Uterus (tissue), 4 donors: ENCODE measurements around the gene ZYX. TPM values are rescaled to one million over a fixed set of nuclear protein-coding genes. Genes with fewer than 3 reads are reported as not detected.

Experiments
- DNase-seq, 2 donors: peaks; one replicate each; pipeline ENCODE4 v3.0.0-alpha.2; 2019 to 2020
- H3K27ac ChIP-seq, 2 donors: fragments of 200-600 bp; sonication (generic); 1 replicate in 1 of 2; 2 replicates in 1 of 2; pipeline ENCODE4 v1.5.1; 2016 to 2018
- H3K27me3 ChIP-seq, 2 donors: fragments of 200-600 bp; sonication (generic); one replicate each; pipeline ENCODE4 v1.5.1; 2018 to 2019; ENCODE audit warnings: control low read depth in 1 of 2
- H3K36me3 ChIP-seq, 2 donors: fragments of 200-600 bp; sonication (generic); one replicate each; pipeline ENCODE4 v1.5.1; 2019; ENCODE audit warnings: control low read depth in 1 of 2
- H3K4me1 ChIP-seq, 2 donors: fragments of 200-600 bp; sonication (generic); one replicate each; pipeline ENCODE4 v1.5.1; 2018 to 2019; ENCODE audit warnings: control low read depth in 1 of 2
- H3K4me3 ChIP-seq, 2 donors: fragments of 200-600 bp; sonication (generic); 1 replicate in 1 of 2; 2 replicates in 1 of 2; pipeline ENCODE4 v1.5.1; 2018 to 2019; ENCODE audit warnings: mild to moderate bottlenecking in 1 of 2
- H3K9me3 ChIP-seq, 2 donors: fragments of 200-600 bp; sonication (generic); one replicate each; pipeline ENCODE4 v1.5.1; 2019; ENCODE audit warnings: control low read depth in 1 of 2
- POLR2A ChIP-seq, 2 donors: fragments of 450-650 bp; IDR thresholded peaks; one replicate each; pipeline ENCODE4 v1.6.1; 2016; ENCODE audit warnings: antibody characterized with exemption in 2 of 2, mild to moderate bottlenecking in 1 of 2, moderate library complexity in 1 of 2
- intact Hi-C: fragments of 100-400 bp; cut with DNase I; formaldehyde crosslinking; loops from one replicate; pipeline ENCODE4 v1.15.1; 2023; ENCODE audit warnings: low total_unique reads
- total RNA-seq, 4 donors: library from RNA; depleted of rRNA in 3 of 4; stranded (reverse); fragments of >200 nt in 3 of 4; gene quantifications; one replicate each; pipeline versions ENCODE4 v1.1.0 to v1.2.4, GENCODE V29; 2014 to 2023
- TF ChIP-seq, protein P1 (sequence below), 4 experiments: fragments of 200-600 bp in 2 of 4; fragments of 450-650 bp in 2 of 4; sonication (generic) in 2 of 4; IDR thresholded peaks; one replicate each; pipeline ENCODE4 v1.5.1; 2016 to 2019; ENCODE audit warnings: antibody characterized with exemption in 4 of 4, mild to moderate bottlenecking in 2 of 4, moderate library complexity in 1 of 4
- donor health status: DM: yes; HTN: yes; CAD: no.

ZYX gene
- total RNA-seq, 4 donors from 2014 or later, result 46.0 to 494 (median 95.9) TPM

DNA sequence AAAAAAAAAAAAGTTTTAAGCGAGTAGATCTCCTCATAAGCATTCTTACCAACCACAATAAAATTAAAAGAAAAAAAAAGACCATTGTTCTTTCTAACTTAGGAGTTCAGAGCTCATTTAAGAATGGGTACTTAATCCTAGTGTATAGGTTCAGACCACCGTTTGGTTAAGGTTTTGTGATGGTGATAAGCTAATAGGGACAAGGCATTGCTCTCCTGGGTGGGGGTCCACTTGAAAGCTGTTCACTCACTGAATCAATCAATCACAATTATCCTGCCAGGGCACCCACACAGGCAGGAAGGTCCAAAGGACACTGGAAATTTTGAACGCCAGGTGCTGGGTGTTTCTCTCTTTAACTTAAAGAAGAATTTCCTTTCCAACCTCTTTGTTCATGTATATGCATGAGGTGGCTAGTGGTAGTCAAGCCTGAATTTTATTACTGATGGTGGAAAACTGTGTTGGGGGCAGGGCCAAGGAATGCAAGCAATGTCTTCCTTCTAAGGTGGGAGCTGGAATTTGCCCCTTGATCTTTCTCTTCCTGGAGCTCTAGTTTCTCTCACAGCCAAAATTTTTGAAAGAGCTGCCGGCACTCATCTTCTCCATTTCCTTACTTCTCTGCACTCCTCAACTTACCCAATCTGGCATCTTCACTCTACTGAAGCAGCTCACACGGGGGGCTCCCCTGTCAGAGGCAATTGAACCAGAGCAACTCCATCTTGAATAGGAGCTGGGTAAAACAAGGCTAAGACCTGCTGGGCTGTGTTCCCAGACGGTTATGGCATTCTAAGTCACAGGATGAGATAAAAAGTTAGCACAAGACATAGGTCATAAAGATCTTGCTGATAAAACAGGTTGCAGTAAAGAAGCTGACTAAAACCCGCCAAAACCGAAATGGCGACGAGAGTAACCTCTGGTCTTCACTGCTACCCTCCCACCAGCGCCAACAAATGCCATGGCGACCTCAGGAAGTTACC, 11.2 kb upstream of the ZYX start:
- Histone ChIP-seq H3K27ac (no peak overlapping the region), H3K27me3 (no peaks in the 10 kb centered on the region), H3K36me3 (no peaks in the 10 kb centered on the region), H3K9me3 (no peaks in the 10 kb centered on the region), H3K4me1 (no peaks in the 10 kb centered on the region), H3K4me3 (no peak overlapping the region)
- DNase-seq, result no peak
- intact Hi-C loops, result no loop called here
- TF ChIP-seq, protein P1, sequence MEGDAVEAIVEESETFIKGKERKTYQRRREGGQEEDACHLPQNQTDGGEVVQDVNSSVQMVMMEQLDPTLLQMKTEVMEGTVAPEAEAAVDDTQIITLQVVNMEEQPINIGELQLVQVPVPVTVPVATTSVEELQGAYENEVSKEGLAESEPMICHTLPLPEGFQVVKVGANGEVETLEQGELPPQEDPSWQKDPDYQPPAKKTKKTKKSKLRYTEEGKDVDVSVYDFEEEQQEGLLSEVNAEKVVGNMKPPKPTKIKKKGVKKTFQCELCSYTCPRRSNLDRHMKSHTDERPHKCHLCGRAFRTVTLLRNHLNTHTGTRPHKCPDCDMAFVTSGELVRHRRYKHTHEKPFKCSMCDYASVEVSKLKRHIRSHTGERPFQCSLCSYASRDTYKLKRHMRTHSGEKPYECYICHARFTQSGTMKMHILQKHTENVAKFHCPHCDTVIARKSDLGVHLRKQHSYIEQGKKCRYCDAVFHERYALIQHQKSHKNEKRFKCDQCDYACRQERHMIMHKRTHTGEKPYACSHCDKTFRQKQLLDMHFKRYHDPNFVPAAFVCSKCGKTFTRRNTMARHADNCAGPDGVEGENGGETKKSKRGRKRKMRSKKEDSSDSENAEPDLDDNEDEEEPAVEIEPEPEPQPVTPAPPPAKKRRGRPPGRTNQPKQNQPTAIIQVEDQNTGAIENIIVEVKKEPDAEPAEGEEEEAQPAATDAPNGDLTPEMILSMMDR (IDR thresholded peaks at IDR 0.05), result no peak
- no peak for TF ChIP-seq POLR2A (IDR thresholded peaks at IDR 0.05)

DNA sequence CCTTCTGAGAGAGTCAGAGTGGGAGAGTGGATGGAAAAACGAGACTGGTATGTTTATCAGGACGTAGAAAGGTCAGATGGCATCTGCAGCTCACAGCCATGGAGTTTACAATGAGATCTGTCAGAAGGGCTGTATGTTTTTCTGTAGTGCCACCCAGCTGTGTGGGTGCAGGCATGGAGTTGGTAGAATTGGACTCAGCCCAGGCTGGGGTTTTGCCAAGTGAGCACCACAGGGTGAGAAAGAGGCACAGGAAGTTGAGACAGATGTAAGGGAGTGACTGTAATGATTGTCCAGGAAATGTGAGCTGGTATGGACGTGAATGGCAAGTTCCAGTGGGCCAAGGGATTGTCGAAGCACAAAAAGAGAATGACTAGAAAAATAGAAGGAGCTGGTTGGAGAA, 9.1 kb upstream of the ZYX start:
- Histone ChIP-seq H3K27ac (no peak overlapping the region), H3K27me3 (no peaks in the 10 kb centered on the region), H3K4me1 (no peaks in the 10 kb centered on the region), H3K36me3 (no peaks in the 10 kb centered on the region), H3K9me3 (no peaks in the 10 kb centered on the region), H3K4me3 (no peak overlapping the region)
- no peak for DNase-seq
- intact Hi-C loops, result no loop called here
- TF ChIP-seq, protein P1 (IDR thresholded peaks at IDR 0.05), result no peak
- TF ChIP-seq POLR2A (IDR thresholded peaks at IDR 0.05), result no peak

DNA sequence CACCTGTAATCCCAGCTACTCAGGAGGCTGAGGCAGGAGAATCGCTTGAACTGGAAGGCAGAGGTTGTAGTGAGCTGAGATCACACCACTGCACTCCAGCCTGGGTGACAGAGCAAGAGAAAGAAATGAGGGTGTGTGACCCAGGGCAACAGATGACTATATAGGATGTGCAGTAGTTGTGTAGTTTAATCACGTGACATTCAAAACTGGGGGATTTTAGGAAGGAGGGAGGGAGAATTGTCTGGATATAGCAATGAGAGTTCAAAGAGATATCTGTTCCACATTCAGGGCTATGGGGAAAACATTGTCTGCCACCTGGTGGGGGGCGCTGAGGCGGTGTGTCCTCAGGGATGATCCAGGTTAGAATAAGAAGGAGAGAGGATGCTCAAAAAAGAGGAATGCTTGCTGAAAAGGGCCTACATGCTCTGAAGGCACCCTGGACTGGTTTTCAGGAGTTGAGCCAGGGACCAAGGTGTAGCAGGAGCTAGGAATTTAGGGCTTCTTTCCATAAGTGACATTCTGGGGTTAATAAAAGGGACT, 7.8 kb upstream of the ZYX start:
- H3K9me3 ChIP-seq, result no peaks in the 10 kb centered on the region
- no peak overlapping the region for H3K4me3 ChIP-seq
- no peaks in the 10 kb centered on the region for H3K27me3 ChIP-seq
- intact Hi-C loops, result no loop called here
- H3K27ac ChIP-seq, result no peak overlapping the region
- TF ChIP-seq, protein P1 (IDR thresholded peaks at IDR 0.05), result no peak
- no peak for TF ChIP-seq POLR2A (IDR thresholded peaks at IDR 0.05)
- no peaks in the 10 kb centered on the region for H3K4me1 ChIP-seq
- H3K36me3 ChIP-seq, result no peaks in the 10 kb centered on the region
- no peak for DNase-seq

DNA sequence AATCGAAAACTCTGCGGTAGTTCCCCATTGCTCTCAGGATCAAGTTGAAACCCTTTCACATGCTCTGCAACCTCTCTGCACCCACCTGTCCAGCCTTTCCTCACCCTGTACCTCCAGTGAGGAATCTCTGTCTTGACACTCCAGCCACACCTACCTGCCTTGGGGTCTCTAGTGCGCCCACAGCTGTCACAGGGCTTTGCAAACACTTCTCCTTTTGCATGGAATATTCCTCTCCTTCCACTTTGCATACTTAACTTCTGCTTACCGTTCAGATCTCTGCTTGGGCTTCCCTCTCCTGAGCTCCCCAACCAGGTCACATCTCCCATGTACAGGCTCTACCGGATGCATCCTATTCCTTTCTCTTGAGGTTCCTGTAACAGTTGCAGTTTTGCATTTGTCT, 6.6 kb upstream of the ZYX start:
- Histone ChIP-seq H3K4me3 (no peak overlapping the region), H3K4me1 (no peaks in the 10 kb centered on the region), H3K27ac (no peak overlapping the region), H3K9me3 (no peaks in the 10 kb centered on the region), H3K36me3 (no peaks in the 10 kb centered on the region), H3K27me3 (no peaks in the 10 kb centered on the region)
- intact Hi-C loops, result no loop called here
- no peak for DNase-seq
- TF ChIP-seq, protein P1 (IDR thresholded peaks at IDR 0.05), result no peak
- no peak for TF ChIP-seq POLR2A (IDR thresholded peaks at IDR 0.05)
